HG03378 (cell line): ENCODE data around the gene B3GNT7.
"Not testable (repeated sequence)": the region's sequence is repeated elsewhere in the genome, so short reads cannot be mapped to it uniquely, and the experiment has no call there.

Experiments used
- ATAC-seq: cut with Tn5 transposase; IDR thresholded peaks from one replicate; pipeline ENCODE4 v1.9.1; 2021; ENCODE audit warnings: mild to moderate bottlenecking, moderate library complexity; ENCODE audit not compliant: unreplicated experiment

B3GNT7 gene

GRCh38 chr2:231364961-231365810, 30.3 kb upstream of the B3GNT7 start:
- no peak for ATAC-seq

- no peak for ATAC-seq
Observed at GRCh38 chr2:231367178-231367577, 28.3 kb upstream of the B3GNT7 start.

- no peak for ATAC-seq
Observed at GRCh38 chr2:231369580-231370428, 25.7 kb upstream of the B3GNT7 start.

- no peak for ATAC-seq
Observed at GRCh38 chr2:231370429-231370748, 25.1 kb upstream of the B3GNT7 start.

GRCh38 chr2:231370749-231371429, 24.6 kb upstream of the B3GNT7 start:
- ATAC-seq, result no peak

GRCh38 chr2:231371430-231372054, 24.0 kb upstream of the B3GNT7 start:
- no peak for ATAC-seq

GRCh38 chr2:231372326-231372725, 23.2 kb upstream of the B3GNT7 start:
- no peak for ATAC-seq

GRCh38 chr2:231373184-231373583, 22.3 kb upstream of the B3GNT7 start:
- ATAC-seq, result no peak

- no peak for ATAC-seq
Observed at GRCh38 chr2:231373786-231374349, 21.6 kb upstream of the B3GNT7 start.

GRCh38 chr2:231374771-231375170, 20.7 kb upstream of the B3GNT7 start:
- ATAC-seq, result no peak

GRCh38 chr2:231375994-231376615, 19.4 kb upstream of the B3GNT7 start:
- ATAC-seq, result not testable (repeated sequence)

- no peak for ATAC-seq
Observed at GRCh38 chr2:231376857-231377256, 18.7 kb upstream of the B3GNT7 start.

GRCh38 chr2:231378026-231378722, 17.3 kb upstream of the B3GNT7 start:
- no peak for ATAC-seq

- ATAC-seq, result no peak
Observed at GRCh38 chr2:231379266-231380215, 16.0 kb upstream of the B3GNT7 start.

GRCh38 chr2:231380307-231380706, 15.2 kb upstream of the B3GNT7 start:
- ATAC-seq, result no peak

GRCh38 chr2:231380991-231381847, 14.3 kb upstream of the B3GNT7 start:
- ATAC-seq, result no peak

- no peak for ATAC-seq
Observed at GRCh38 chr2:231382116-231382515, 13.4 kb upstream of the B3GNT7 start.
